ENCODE measurements around the gene CHST12.
"Not testable (repeated sequence)": the region's sequence is repeated elsewhere in the genome, so short reads cannot be mapped to it uniquely, and the experiment has no call there.

Gene CHST12

GRCh38 chr7:2435146-2435545 is 31.7 kb downstream of the CHST12 start:
- no peak for DNase-seq (ENCODE audit: low spot score)

GRCh38 chr7:2436341-2437104 is 33.1 kb downstream of the CHST12 start:
- DNase-seq (ENCODE audit: low spot score): no peak

- DNase-seq (ENCODE audit: low spot score): peak; percentile 41
Measured at GRCh38 chr7:2437136-2437535, 33.7 kb downstream of the CHST12 start.

- no peak for DNase-seq (ENCODE audit: low spot score)
Measured at GRCh38 chr7:2437537-2438148, 34.2 kb downstream of the CHST12 start.

GRCh38 chr7:2438186-2438585 is 34.8 kb downstream of the CHST12 start:
- peak; percentile 16 for DNase-seq (ENCODE audit: low spot score)

GRCh38 chr7:2438775-2439174 is 35.4 kb downstream of the CHST12 start:
- DNase-seq (ENCODE audit: low spot score): no peak

GRCh38 chr7:2440608-2441245 is 37.3 kb downstream of the CHST12 start:
- no peak for DNase-seq (ENCODE audit: low spot score)

GRCh38 chr7:2441430-2442058 is 38.1 kb downstream of the CHST12 start:
- DNase-seq (ENCODE audit: low spot score): no peak

GRCh38 chr7:2443491-2443890 is 40.1 kb downstream of the CHST12 start:
- no peak for DNase-seq (ENCODE audit: low spot score)

- DNase-seq (ENCODE audit: low spot score): no peak
Measured at GRCh38 chr7:2444476-2444875, 41.1 kb downstream of the CHST12 start.

- no peak for DNase-seq (ENCODE audit: low spot score)
Measured at GRCh38 chr7:2445047-2445446, 41.6 kb downstream of the CHST12 start.

GRCh38 chr7:2445898-2446555 is 42.6 kb downstream of the CHST12 start:
- DNase-seq (ENCODE audit: low spot score): no peak

GRCh38 chr7:2446676-2447075 is 43.3 kb downstream of the CHST12 start:
- no peak for DNase-seq (ENCODE audit: low spot score)

GRCh38 chr7:2450198-2451107 is 47.0 kb downstream of the CHST12 start:
- DNase-seq (ENCODE audit: low spot score): no peak

GRCh38 chr7:2451171-2452073 is 48.0 kb downstream of the CHST12 start:
- DNase-seq (ENCODE audit: low spot score): peak; percentile 89

- peak; percentile 63 for DNase-seq (ENCODE audit: low spot score)
Measured at GRCh38 chr7:2452074-2452507, 48.7 kb downstream of the CHST12 start.

GRCh38 chr7:2452643-2453270 is 49.3 kb downstream of the CHST12 start:
- no peak for DNase-seq (ENCODE audit: low spot score)

GRCh38 chr7:2453849-2454248 is 50.4 kb downstream of the CHST12 start:
- DNase-seq (ENCODE audit: low spot score): not testable (repeated sequence)

GRCh38 chr7:2459674-2460073 is 56.3 kb downstream of the CHST12 start:
- no peak for DNase-seq (ENCODE audit: low spot score)

GRCh38 chr7:2460188-2460587 is 56.8 kb downstream of the CHST12 start:
- no peak for DNase-seq (ENCODE audit: low spot score)

All from SW480 (cell line).